HG02973 (cell line): ENCODE data around the gene HNRNPM.

ENCODE experiments used
- ATAC-seq: cut with Tn5 transposase; IDR thresholded peaks from one replicate; pipeline ENCODE4 v1.9.1; 2021; ENCODE audit warnings: moderate library complexity; ENCODE audit not compliant: unreplicated experiment

Gene HNRNPM

DNA sequence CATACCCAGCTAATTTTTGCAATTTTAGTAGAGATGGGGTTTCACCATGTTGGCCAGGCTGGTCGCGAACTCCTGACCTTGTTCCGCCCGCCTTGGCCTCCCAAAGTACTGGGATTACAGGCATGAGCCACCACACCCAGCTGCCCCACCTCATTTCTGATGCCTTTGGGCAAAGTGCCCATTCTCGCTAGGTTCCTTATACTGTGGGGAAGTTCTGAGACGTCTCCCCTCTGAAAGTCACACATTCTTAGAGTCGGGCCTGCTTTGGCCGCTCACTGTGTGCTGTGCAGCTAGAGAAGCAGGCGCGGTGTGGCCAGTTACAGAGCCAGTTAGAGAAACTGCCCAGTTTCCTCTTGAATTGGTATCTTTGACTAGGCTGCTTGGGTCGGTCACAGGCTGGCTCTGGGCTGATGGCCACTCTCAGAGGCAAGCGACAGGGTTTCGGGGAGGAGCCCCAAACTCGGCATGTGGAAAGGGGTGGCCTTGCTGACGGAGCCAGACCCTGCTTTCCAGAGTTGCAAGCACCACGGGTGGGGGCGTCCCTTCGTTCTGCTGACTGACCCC lies 39.6 kb downstream of the HNRNPM start:
- ATAC-seq = no peak

DNA sequence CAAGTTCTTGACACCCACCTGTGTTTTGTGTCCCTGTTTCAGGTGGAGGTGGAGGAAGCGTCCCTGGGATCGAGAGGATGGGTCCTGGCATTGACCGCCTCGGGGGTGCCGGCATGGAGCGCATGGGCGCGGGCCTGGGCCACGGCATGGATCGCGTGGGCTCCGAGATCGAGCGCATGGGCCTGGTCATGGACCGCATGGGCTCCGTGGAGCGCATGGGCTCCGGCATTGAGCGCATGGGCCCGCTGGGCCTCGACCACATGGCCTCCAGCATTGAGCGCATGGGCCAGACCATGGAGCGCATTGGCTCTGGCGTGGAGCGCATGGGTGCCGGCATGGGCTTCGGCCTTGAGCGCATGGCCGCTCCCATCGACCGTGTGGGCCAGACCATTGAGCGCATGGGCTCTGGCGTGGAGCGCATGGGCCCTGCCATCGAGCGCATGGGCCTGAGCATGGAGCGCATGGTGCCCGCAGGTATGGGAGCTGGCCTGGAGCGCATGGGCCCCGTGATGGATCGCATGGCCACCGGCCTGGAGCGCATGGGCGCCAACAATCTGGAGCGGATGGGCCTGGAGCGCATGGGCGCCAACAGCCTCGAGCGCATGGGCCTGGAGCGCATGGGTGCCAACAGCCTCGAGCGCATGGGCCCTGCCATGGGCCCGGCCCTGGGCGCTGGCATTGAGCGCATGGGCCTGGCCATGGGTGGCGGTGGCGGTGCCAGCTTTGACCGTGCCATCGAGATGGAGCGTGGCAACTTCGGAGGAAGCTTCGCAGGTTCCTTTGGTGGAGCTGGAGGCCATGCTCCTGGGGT lies 41.0 kb downstream of the HNRNPM start:
- no peak for ATAC-seq

DNA sequence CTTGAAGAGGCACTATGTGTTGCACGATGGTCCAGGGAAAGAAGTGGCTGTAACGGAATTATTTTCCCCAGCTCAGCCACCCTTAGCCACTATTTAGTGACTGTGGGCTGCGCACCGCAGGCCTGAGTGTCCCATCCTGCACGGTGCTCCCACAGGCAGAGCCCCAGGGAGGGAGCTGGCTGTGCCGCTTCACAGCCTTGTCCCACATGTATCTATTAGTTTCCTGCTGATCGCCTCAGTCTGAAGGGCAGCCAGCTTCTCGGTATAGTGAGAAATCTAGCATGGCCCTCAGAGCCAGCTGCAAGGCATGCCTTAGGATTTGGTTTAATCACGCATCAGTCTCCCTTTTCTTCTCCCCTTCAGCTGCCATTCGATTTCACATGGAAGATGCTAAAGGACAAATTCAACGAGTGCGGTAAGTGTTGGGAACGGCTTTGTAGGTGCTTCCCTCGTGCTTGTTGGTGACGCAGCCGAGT lies 41.9 kb downstream of the HNRNPM start:
- ATAC-seq = no peak

DNA sequence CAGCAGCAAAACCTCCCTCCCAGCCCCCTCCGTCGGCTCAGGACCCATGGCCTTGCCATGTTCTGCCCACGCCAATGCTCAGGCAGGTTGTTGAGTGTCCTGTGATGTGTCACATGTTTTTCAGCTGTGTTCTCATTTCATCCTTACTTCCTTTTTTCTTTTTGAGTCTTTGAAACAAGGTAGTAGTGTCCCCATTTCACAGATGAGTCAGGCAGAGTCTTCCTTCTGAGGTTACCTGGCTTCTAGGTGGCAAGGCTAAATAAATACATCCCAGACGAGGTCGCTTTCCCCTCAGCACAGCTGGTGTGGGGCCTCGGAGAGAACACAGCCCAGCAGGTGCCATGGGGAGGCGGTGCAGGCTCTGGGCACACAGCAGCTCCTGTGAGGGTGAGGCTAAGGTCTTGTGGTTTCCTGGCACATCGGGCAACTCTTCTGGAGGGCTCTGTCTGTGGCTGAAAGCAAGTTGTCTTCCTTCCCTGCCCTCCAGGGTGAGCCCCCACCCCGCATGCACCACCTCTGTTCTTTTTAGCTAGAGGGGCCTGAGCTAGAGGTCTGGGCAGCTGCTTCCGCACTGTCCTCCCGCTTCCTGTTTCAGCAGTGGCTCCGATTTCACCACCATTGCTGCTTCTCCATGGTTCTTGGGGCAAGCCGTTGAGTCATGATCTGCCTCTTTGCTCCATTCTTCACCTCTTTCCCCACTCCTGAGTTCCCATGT lies 42.5 kb downstream of the HNRNPM start:
- no peak for ATAC-seq

DNA sequence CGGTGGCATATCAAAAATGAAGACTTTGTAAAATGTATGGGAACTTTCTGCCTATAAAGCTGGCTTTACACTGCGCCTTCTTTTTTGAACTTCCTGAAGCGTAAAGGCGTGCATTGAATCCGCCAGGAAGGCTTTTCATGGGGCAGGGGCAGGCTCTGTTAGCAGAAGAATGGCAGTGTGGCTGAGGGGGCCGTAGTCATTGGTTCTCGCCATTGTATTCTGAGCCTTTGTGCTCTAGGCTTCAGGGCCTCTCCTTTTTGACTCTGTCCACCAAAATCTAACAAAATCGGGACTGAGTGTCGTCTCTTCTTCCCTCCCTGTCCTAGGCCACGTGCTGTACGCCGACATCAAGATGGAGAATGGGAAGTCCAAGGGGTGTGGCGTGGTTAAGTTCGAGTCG lies 43.6 kb downstream of the HNRNPM start:
- ATAC-seq = no peak

DNA sequence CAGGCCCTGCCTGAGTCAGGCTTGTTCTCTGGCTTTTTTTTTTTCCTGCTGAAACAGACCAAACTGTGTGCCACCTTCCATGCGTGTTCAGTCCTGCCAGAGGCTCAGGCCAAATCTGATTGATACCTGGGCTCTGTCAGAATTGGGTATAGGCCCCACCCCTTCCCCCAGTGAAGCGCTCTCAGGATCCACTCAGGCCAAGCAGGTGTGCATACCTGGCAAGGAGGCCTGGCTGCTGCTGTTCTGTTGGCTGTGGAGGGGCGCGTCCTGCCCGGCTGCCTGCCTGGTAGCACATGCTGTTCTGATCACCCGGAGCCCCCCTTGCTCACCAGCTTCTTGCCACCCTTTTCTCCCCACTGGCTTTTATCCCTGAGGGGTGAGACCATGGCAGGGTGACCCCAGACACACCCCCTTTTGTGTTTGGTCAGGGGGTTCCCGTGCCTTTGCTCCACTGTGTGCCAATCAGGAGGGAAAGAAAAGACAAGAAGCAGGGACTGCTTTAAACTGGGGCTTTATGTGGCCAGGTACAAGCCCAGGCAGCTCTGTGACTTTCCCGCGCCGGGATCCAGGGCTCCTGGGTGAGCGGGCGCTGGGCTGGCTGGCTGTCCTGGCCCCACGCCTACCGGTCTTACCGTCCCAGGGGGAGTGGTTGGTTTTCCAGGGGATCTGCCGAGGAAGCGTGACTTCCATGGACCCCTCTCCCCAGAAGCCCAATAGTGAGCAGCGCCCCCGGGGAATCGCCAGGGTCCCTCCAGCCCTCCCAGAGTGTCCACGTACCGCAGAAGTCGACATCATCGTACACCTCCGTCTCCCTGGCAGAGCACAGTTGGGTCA lies 45.0 kb downstream of the HNRNPM start:
- no peak for ATAC-seq

DNA sequence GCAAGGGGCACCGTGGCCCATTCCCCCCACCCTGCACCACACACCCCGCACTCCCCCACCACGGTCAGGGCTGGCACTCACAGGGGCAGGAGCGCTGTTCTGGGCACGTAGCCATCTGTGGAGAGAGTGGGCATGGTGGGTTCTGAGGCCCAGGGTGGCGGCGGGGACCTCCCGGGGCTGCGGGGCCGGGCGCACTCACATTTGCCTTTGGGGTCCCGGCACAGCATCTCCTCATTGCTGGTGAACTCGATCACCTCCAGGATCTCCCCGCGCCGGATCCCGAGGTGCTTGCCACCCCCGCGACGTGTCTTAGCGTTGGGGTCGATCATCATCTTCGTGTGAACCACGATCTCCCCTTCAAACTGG lies 45.6 kb downstream of the HNRNPM start:
- ATAC-seq = no peak

DNA sequence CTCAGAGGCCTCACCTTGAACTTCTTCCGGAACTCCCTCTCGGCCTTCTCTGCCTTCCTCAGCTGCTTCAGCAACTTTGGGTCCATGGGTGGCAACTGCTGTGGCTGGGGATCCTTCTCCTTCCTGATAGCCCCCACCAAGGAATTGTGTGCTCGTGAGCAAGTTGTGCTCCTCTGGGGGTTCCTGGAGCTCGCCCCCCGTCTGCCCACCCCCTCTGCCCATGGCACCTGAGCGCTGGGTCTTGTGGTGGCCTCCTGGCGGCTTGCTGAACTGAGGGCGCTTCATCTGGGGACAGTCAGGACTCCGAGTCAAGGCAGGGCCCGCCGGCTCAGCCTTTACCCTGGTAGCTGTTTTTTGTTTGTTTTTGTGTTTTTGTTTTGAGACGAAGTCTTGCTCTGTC lies 46.1 kb downstream of the HNRNPM start:
- ATAC-seq = no peak

DNA sequence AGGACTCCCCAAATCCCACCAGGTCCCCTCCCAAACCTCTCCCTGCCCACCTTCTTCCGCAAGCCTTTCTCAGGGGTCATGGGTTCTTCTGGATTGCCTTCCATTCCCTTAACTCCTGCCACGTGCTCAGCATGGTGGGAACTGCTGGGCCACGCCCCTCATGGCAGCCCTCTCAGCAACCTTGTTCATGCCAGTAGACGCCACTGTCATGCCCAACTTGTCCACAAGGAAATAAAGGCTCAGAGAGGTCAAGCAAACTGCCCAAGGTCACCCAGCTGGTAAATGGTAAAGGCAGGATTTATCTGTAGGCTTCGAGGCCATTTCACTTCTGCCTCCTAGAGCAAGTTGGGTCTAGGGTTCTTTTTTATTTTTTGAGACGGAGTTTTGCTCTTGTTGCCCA lies 46.8 kb downstream of the HNRNPM start:
- no peak for ATAC-seq

DNA sequence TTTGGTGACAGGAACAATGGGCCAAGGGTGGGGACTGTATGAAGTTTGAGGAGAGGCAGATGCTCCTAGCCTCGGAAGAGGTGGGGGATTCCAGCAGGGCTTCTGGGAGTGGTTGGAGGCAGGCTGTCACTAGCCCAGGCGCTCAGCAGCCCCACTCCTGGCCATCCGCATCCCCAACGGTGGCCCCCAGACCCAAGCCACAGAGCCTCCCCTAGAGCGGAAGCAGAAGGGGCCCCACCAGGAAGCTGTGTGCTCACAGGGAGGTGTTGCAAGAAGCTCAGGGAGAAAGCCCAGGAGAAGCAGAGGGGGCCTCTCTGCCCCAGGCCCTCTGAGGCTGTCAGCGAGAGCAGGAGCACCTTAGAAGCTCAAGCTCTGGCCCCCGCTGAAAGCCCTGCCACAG lies 49.4 kb downstream of the HNRNPM start:
- ATAC-seq = no peak

DNA sequence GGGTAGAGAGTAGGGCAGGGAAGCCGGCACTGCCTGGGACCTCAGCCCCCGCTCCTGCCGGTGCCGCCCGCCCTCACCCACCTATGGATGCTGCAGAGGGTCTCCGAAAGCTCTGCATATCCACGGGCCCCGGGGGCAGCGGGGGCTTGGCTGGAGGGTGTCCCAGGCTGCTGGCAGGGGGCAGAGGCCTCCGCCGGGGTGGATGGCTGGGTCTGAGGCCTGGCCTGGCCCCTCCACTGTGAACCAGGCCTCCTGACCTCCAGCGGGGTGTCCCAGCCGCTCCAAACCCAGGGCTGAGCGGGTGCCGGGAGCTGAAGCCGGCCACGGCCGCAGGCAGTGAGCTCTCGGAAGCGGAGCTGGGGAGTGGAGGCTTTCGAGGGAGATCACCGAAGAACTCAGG lies 53.5 kb downstream of the HNRNPM start:
- ATAC-seq = no peak

DNA sequence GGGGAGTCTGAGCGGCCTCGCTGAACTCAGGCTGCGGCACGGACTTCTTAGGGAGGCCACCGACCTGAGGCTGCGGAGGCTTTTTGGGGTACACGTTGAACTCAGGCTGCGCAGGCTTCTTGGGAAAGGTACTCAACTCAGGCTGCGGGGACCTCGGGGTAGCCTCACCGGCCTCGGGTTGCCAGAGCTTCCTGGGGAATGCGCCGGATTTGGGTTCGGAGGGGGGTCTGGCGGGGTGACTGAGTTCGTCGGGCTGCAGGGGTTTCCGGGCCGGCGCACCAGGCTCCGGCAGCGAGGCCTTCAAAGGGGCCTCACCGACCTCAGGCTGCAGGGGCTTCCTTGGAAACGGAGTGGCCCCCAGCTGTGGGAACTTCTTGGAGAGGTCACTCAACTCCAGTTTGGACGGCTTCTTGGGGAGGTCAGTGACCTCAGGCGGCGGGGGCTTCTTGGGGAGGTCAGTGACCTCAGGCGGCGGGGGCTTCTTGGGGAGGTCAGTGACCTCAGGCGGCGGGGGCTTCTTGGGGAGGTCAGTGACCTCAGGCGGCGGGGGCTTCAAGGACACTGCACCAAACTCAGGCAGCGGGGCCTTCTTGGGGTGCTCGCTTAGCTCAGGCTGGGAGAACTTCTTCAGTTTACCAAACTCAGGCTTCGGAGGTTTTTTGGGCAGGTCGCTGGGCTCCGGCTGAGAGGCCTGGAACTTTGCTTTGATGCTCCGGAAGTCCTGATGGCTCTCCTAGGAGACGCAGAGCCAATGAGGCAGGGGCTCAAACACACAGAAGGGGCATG lies 54.5 kb downstream of the HNRNPM start:
- ATAC-seq = no peak

DNA sequence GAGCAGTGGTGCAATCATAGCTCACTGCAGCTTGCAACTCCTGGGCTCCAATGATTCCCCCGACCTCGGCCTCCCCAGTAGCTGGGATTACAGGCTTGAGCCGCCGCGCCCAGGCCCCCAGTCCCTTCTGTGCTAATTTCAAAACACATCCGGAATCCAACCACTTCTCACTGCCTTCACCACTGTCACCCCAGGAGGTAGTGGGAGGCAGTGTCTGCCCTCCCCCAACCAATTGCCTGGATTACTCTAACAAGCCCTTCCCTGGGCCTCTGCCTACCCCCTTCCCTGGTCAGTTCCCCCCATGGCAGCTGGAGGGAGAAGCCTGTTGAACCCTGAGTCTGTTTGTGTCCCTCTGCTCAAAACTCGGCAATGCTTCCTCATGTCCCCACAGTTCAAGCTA lies 55.4 kb downstream of the HNRNPM start:
- no peak for ATAC-seq

DNA sequence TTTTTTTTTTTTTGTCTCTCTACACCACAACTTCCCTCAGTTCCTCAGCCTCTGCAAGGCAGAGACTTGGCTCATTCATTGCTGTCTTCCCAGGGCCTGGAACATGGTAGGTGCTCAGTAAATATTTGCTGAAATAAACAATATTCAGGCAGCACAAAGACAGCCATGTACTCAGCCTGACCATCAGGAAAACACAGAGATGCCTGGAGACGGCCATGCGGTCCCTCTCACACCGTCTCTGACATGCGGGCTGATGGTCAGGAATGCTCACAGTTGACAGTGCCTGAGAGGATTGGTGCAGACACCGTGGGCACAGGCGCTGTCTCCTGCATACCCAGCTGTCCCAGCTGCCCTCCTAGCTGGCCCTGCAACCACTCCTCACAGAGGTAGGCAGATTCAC lies 56.7 kb downstream of the HNRNPM start:
- ATAC-seq = no peak

DNA sequence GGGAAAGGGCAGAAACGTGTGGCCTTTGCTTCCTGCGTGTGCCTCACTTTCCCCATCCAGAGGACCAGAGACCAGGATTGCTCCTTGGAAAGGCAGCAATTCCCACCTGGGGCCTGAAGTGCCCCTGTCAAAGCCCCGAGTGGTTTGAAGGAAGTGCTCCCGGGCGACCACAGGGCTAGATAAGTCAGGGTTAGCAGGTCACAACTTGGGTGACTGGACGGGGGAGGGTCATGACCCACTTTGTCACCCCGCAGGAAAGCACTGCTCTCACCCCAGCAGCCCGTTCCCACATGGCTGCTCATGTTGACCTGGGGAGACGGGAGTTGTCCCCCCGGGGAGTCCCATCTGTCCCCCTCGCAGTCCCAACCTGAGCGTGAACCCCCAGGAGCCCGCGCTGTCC lies 57.2 kb downstream of the HNRNPM start:
- no peak for ATAC-seq

DNA sequence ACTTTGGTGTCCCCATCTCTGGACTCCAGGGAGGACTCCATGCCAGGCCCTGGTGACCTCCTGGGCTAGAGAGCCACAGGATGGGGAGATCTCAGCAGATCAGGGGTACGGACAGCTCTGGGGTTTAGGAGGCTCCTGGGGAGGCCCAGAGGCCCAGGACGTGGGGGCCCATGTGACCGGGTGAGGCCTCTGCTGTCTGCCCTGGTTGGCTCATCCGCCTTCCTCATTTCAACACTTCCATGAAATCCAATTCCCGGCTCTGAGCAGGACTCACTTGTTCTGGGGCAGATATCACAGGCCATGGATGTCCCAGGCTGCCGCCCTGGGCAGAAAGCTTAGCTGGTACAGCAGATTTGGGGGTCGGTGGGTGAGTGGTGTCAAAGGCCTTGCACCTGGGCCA lies 58.7 kb downstream of the HNRNPM start:
- ATAC-seq = no peak

DNA sequence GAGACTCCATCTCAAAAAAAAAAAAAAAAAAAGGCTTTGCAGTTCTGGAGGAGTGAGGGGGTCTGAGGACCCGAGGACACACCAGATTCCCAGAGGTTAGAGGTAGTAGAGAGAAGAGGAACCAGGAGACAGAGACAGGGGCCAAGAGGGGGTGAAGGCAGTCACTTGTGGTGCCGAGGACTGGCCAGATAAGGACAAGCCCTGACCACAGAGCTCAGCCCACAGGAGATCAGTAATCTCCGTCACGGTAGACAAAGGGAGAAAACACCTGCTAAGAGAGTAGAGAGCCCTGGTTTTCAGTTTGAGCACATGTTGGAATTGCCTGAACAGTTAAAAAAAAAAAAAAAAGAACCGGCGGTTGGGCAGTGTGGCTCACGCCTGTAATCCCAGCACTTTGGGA lies 59.4 kb downstream of the HNRNPM start:
- ATAC-seq = no peak

DNA sequence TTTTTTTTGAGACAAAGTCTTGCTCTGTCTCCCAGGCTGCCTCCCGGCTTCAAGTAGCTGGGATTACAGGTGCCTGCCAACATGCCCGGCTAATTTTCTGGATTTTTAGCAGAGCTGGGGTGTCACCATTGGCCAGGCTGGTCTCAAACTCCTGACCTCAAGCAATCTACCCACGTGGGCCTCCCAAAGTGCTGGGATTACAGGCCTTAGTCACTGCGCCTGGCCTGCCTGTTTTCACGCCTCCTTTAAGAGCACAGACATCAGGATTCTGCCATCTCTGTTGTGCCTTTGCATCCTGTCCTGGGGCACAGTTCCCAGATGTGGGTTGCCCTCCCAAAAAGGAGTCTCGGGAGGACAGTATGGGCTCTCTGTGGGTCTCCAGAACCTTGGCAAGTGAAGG lies 60.1 kb downstream of the HNRNPM start:
- no peak for ATAC-seq

DNA sequence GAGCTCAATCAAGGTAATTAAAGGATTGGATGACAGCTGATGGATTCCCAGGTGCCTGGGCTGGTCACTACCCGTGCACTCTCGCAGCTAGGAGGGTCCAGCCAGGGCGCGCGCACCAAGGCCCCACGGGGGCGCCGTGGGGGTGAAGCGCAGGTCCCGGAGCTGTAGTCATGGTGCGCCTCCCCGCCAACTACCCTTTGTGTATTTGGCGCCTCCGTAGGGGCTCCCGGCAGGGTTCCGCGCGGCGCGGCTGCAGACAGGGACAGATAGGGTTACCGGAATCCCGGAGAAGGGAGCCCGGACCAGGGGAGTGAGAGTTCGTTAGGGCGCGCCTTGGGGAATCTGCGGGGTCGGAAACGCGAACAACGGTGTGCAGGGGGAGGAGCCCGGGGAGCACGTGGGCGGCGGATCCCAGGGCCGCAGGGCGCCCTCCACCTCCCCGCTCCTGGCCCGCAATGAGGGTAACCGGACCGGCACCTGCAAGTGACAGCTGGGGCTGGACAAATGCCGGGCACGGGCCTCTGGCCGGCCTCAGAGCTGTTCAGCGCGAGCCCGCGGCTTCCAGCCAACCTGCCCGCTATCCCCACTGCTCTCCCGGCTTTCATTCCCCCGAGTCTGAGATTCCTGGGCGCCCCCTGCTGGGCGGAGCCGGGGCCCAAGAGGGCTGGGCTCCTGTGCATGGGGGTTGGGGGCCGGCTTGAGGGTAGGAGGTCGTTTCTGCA lies 61.1 kb downstream of the HNRNPM start:
- no peak for ATAC-seq

DNA sequence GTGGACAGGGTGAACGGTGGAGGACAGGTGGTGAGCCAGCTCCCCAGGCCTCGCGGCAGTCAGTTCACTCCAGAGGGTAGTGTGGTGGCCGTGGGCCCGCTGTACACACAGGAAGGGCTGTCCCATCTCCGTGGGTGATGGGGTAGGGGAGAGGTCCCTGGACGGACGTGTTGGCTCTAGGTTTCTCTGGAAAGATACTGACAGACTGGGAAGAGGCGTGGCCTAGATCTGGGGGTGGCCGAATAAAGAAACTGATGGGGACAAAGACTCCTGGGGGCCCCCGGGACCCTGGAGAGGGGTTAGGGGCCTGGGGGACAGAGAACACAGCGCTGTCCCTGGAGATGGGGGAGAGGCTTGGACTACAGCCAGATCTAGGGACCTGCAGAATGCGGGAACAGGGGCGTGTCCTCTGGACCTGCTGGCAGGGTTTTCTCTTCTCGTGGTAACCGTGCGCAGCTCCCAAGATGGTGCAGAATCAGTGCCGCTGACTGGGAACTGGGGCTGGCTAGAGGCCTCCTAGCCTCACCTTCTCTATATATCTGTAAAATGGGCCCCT lies 61.7 kb downstream of the HNRNPM start:
- no peak for ATAC-seq
